HepG2 (cell line): ENCODE results near the gene CNTRL. TPM values are rescaled to one million over a fixed set of nuclear protein-coding genes. Genes with fewer than 3 reads are reported as not detected.
A peak's percentile ranks its signal among the peaks of the same experiment; 100 is the strongest.

Experiments
- ELF4 ChIP-seq: sonication (generic); formaldehyde crosslinking; IDR thresholded peaks from 2 replicates; pipeline ENCODE4 v1.5.0; 2020; ENCODE audit warnings: missing genetic modification reagents, mild to moderate bottlenecking, moderate library complexity, borderline replicate concordance
- FOXA1 ChIP-seq, 2 experiments: fragments of 450-650 bp in 1 of 2; sonication (generic) in 1 of 2; formaldehyde crosslinking in 1 of 2; IDR thresholded peaks; 2 replicates each; pipeline versions ENCODE4 v1.4.0 to v1.6.1; 2016 to 2020; ENCODE audit warnings: missing genetic modification reagents in 1 of 2
- HCFC1 ChIP-seq: fragments of 150-350 bp; IDR thresholded peaks from 2 replicates; pipeline ENCODE4 v1.6.1; 2014; ENCODE audit warnings: low read depth, low read length
- LCORL ChIP-seq, 2 experiments: fragments of 450-650 bp in 1 of 2; sonication (generic) in 1 of 2; formaldehyde crosslinking in 1 of 2; IDR thresholded peaks; 2 replicates each; pipeline versions ENCODE4 v1.5.0 to v1.6.1; 2017 to 2020; ENCODE audit warnings: antibody characterized with exemption in 1 of 2, missing genetic modification reagents in 1 of 2
- MAF1 ChIP-seq: sonication (generic); formaldehyde crosslinking; IDR thresholded peaks from 2 replicates; pipeline ENCODE4 v1.5.0; 2020; ENCODE audit warnings: missing genetic modification reagents, borderline replicate concordance
- MEIS2 ChIP-seq: sonication (generic); formaldehyde crosslinking; IDR thresholded peaks from 2 replicates; pipeline ENCODE4 v1.9.0; 2021; ENCODE audit warnings: mild to moderate bottlenecking, missing genetic modification reagents
- NR1H2 ChIP-seq: sonication (generic); formaldehyde crosslinking; IDR thresholded peaks from 2 replicates; pipeline ENCODE4 v1.8.1; 2022; ENCODE audit warnings: low read depth, missing genetic modification reagents, borderline replicate concordance
- RAD51 ChIP-seq: fragments of 450-650 bp; IDR thresholded peaks from 2 replicates; pipeline ENCODE4 v1.6.1; 2016; ENCODE audit warnings: borderline replicate concordance
- SMARCC2 ChIP-seq: fragments of 450-650 bp; IDR thresholded peaks from 2 replicates; pipeline ENCODE4 v1.6.1; 2017; ENCODE audit warnings: antibody characterized with exemption, mild to moderate bottlenecking
- TEAD2 ChIP-seq: sonication (generic); formaldehyde crosslinking; IDR thresholded peaks from 2 replicates; pipeline ENCODE4 v1.9.0; 2021; ENCODE audit warnings: missing genetic modification reagents
- TOE1 ChIP-seq: sonication (generic); formaldehyde crosslinking; IDR thresholded peaks from 2 replicates; pipeline ENCODE4 v1.4.0; 2020; ENCODE audit warnings: mild to moderate bottlenecking, missing genetic modification reagents
- USF2 ChIP-seq, 2 experiments: sonication (generic) in 1 of 2; formaldehyde crosslinking in 1 of 2; IDR thresholded peaks; 2 replicates each; pipeline versions ENCODE4 v1.5.1 to v1.6.1; 2011 to 2020; ENCODE audit warnings: borderline replicate concordance in 1 of 2, low read depth in 1 of 2, low read length in 1 of 2, mild to moderate bottlenecking in 1 of 2, missing genetic modification reagents in 1 of 2, moderate library complexity in 1 of 2
- ZIK1 ChIP-seq: sonication (generic); formaldehyde crosslinking; IDR thresholded peaks from 2 replicates; pipeline ENCODE4 v1.5.0; 2020; ENCODE audit warnings: mild to moderate bottlenecking, low read depth, missing genetic modification reagents, borderline replicate concordance
- ZNF460 ChIP-seq: sonication (generic); formaldehyde crosslinking; IDR thresholded peaks from 2 replicates; pipeline ENCODE4 v1.5.1; 2020; ENCODE audit warnings: missing genetic modification reagents, mild to moderate bottlenecking, borderline replicate concordance
- ZNF773 ChIP-seq: sonication (generic); formaldehyde crosslinking; IDR thresholded peaks from 2 replicates; pipeline ENCODE4 v1.4.0; 2020; ENCODE audit warnings: missing genetic modification reagents, borderline replicate concordance
- polyA plus RNA-seq, 8 experiments: library from polyadenylated mRNA; depleted of rRNA in 3 of 8; stranded (reverse) in 7 of 8; unstranded in 1 of 8; fragments of >200 nt; fragmentation: Illumina TruSeq in 4 of 8; extraction: Trizol in 4 of 8; gene quantifications; 2 replicates each; pipeline versions ENCODE4 v1.2.1 to v1.2.3, GENCODE V29; 2011 to 2016; ENCODE audit warnings: low read depth in 4 of 8, missing spikeins in 1 of 8, mixed read lengths in 1 of 8; ENCODE audit not compliant: insufficient read depth in 1 of 8
- total RNA-seq, 5 experiments: library from RNA; depleted of rRNA; stranded (reverse); fragments of >200 nt; fragmentation: Illumina TruSeq; extraction: Trizol; gene quantifications; 2 replicates each; pipeline ENCODE4 v1.2.3, GENCODE V29; 2016; ENCODE audit warnings: low read depth in 1 of 5
- TF ChIP-seq, protein P1 (sequence below): sonication (generic); formaldehyde crosslinking; IDR thresholded peaks from 2 replicates; pipeline ENCODE4 v1.5.0; 2020; ENCODE audit warnings: mild to moderate bottlenecking, missing genetic modification reagents
- TF ChIP-seq, protein P2 (sequence below): IDR thresholded peaks from 2 replicates; pipeline ENCODE4 v1.6.1; 2016; ENCODE audit warnings: mild to moderate bottlenecking
- TF ChIP-seq, protein P3 (sequence below): sonication (generic); formaldehyde crosslinking; IDR thresholded peaks from 2 replicates; pipeline ENCODE4 v1.8.1; 2023; ENCODE audit warnings: mild to moderate bottlenecking, missing genetic modification reagents

Gene CNTRL
- total and polyA plus RNA-seq, 2 of the 13 experiments (the other 11 are each of a cell fraction or from before 2014, with no cell fraction given), result 7.5 to 11.8 TPM

DNA sequence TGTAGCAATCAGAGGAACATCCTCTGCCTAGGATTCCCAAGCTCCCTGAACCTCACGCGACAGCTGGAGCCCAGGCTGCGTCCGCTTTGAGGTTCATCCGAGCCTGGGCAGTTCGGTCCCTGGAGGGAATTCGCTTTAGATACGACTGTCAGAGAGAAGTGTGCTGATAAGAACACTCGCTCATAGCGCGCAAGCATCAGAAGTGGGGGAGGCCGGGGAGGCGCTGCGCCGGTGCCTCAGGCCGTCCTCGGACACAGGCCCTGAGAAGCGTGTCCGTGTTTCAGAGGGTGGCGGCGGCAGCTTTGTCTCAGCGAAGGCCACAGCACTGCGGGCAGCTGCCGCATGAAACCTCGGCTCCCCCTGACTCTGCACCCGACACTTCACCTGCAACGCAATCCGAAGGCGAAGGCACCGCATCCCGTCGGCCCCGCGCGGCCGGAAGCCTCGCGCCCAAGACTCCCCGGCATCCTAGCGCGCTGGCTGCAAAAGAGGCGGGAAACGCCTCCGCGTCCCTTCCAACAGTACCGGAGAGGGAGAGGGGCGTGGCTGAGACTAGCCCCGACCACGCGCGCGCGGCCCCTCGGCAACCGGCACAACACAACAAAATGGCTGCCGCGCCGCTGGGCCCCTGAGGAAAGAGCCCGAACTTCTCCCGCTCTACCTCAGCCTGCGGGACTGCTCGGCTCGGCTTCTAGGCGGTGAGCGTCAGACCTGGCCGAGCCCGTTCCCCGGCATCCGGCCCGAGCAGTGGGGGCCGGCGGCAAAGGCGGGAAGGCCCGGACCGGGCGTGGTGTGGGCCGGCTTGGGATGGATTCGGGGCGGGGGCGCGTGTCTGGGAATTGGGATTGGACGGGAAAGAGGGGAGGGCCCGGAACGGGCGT, at the start of gene CNTRL (continued):
- TF ChIP-seq ZNF460 (CRISPR knock-in tag) (peak; percentile 70; the same call in 1 of the 2 replicates), MEIS2 (peak; percentile 81; the same call in 1 of the 2 replicates), ELF4 (peak; percentile 84; the same call in 1 of the 2 replicates), SMARCC2 (no peak), LCORL (IDR thresholded peaks at IDR 0.05) (0 out of 2 replicates have a peak, but pooled peaks have one; percentile 26), LCORL (CRISPR knock-in tag; IDR thresholded peaks at IDR 0.05) (peak; percentile 82), FOXA1 (IDR thresholded peaks at IDR 0.05) (no peak), FOXA1 (CRISPR knock-in tag; IDR thresholded peaks at IDR 0.05) (peak; percentile 15; the same call in 1 of the 2 replicates), TEAD2 (CRISPR knock-in tag) (peak; percentile 44; the same call in 1 of the 2 replicates), TOE1 (peak; percentile 91), RAD51 (no peak), NR1H2 (no peak; the same call in 1 of the 2 replicates), USF2 (IDR thresholded peaks at IDR 0.05; ENCODE audit: low read depth, low read length) (no peak), USF2 (CRISPR knock-in tag; IDR thresholded peaks at IDR 0.05; ENCODE audit: borderline replicate concordance) (no peak), HCFC1 (no peak), ZIK1 (CRISPR knock-in tag) (peak; percentile 96), ZNF773 (peak; percentile 86; the same call in 1 of the 2 replicates), MAF1 (CRISPR knock-in tag) (no peak)
- TF ChIP-seq, protein P1, sequence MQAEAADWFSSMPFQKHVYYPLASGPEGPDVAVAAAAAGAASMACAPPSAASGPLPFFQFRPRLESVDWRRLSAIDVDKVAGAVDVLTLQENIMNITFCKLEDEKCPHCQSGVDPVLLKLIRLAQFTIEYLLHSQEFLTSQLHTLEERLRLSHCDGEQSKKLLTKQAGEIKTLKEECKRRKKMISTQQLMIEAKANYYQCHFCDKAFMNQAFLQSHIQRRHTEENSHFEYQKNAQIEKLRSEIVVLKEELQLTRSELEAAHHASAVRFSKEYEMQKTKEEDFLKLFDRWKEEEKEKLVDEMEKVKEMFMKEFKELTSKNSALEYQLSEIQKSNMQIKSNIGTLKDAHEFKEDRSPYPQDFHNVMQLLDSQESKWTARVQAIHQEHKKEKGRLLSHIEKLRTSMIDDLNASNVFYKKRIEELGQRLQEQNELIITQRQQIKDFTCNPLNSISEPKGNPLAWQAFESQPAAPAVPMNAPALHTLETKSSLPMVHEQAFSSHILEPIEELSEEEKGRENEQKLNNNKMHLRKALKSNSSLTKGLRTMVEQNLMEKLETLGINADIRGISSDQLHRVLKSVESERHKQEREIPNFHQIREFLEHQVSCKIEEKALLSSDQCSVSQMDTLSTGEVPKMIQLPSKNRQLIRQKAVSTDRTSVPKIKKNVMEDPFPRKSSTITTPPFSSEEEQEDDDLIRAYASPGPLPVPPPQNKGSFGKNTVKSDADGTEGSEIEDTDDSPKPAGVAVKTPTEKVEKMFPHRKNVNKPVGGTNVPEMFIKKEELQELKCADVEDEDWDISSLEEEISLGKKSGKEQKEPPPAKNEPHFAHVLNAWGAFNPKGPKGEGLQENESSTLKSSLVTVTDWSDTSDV (CRISPR knock-in tag), result no peak
- TF ChIP-seq, protein P2, sequence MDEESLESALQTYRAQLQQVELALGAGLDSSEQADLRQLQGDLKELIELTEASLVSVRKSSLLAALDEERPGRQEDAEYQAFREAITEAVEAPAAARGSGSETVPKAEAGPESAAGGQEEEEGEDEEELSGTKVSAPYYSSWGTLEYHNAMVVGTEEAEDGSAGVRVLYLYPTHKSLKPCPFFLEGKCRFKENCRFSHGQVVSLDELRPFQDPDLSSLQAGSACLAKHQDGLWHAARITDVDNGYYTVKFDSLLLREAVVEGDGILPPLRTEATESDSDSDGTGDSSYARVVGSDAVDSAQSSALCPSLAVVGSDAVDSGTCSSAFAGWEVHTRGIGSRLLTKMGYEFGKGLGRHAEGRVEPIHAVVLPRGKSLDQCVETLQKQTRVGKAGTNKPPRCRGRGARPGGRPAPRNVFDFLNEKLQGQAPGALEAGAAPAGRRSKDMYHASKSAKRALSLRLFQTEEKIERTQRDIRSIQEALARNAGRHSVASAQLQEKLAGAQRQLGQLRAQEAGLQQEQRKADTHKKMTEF (CRISPR knock-in tag), result peak; percentile 95
- TF ChIP-seq, protein P3, sequence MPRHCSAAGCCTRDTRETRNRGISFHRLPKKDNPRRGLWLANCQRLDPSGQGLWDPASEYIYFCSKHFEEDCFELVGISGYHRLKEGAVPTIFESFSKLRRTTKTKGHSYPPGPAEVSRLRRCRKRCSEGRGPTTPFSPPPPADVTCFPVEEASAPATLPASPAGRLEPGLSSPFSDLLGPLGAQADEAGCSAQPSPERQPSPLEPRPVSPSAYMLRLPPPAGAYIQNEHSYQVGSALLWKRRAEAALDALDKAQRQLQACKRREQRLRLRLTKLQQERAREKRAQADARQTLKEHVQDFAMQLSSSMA, result peak; percentile 86
